C1 segment of cervical spinal cord (tissue), 14 donors: ENCODE data around the gene RAI2.
"Not testable (repeated sequence)": the region's sequence is repeated elsewhere in the genome, so short reads cannot be mapped to it uniquely, and the experiment has no call there.

Experiments used
- DNase-seq, 14 donors: peaks; one replicate each; lab custom pipeline; 2025; lab: John Stamatoyannopoulos, UW

Gene RAI2

DNA sequence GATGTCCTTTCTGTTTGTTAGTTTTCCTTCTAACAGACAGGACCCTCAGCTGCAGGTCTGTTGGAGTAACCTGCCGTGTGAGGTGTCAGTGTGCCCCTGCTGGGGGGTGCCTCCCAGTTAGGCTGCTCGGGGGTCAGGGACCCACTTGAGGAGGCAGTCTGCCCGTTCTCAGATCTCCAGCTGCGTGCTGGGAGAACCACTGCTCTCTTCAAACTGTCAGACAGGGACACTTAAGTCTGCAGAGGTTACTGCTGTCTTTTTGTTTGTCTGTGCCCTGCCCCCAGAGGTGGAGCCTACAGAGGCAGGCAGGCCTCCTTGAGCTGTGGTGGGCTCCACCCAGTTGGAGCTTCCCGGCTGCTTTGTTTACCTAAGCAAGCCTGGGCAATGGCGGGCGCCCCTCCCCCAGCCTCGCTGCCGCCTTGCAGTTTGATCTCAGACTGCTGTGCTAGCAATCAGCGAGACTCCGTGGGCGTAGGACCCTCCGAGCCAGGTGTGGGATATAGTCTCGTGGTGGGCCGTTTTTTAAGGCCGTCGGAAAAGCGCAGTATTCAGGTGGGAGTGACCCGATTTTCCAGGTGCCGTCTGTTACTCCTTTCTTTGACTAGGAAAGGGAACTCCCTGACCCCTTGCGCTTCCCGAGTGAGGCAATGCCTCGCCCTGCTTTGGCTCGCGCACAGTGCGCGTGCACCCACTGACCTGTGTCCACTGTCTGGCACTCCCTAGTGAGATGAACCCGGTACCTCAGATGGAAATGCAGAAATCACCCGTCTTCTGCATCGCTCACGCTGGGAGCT lies 74.3 kb downstream of the RAI2 start:
- DNase-seq: not testable (repeated sequence)

DNA sequence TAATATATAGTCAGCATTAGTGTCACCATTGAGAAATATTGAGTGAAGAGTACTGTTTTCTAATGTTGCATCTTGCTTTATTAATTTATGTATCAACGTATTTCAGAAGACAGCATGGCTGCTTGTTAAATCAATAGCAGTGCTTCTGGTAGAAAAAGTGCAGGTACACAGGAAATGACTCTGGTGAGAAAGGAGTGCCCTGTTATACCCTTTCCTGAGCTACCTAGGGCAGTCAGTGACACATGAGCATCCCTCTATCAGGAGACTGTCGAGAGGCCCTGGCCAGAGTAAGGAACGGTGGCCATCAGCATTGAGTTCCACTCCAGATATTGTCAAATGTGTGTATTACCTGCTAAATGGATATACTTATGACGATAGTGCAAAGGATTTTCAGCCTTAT lies 81.7 kb downstream of the RAI2 start:
- DNase-seq: no peak

DNA sequence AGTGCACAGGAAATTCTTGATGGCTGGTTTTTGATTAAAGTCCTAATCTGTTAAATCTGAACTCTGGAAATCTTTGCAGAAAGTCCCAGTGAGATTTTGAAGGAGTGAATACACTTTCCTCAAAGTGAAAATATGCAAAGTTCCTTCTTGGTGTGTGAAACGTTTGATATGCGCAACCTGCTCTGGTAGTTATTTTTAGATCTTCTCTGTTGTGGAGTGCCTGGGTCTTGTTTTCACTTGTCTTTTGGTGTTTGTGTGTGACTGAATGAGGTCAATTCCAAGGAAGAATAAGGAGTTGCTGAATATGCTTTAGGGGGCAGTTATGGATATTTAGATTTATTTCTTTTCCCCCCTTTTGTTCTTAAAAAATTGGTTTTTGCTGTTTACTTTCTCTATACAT lies 82.1 kb downstream of the RAI2 start:
- DNase-seq: no peak

DNA sequence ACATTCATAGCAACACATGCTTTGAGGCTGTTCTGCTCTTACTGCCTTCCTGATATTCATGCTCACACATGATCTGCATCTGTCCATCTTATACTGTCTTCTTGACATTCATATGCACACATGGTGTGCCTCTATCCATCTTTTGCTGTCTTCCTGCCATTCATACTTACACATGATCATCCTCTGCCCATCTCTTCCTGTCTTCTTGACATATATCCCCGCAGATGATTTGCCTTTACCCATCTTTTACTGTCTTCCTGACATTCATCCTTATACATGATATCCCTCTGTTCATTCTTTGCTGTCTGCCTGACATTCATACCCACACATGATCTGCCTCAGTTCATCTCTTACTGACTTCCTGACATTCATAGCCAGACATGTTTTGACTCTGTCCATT lies 87.0 kb downstream of the RAI2 start:
- no peak for DNase-seq

DNA sequence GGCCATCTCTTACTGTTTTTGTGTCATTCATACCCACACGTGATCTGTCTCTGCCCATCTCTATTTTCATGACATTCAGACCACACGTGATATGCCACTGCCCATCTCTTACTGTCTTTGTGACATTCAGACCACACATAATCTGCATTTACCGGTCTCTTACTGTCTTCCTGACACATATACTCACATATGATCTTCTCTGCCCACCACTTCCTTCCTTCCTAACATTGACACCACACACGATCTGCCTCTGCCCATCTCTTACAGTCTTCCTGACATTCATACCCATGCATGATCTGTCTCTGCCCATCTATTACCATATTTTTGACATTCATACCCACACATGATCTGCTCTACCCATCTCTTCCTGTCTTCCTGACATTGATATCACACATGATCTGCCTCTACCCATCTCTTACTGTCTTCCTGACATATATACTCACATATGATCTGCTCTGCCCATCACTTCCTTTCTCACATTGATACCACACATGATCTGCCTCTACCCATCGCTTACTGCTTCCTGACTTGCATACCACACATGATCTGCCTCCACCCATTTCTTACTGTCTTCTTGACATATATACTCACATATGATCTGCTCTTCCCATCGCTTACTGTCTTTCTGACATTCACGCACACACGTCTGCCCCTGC lies 87.7 kb downstream of the RAI2 start:
- no peak for DNase-seq

DNA sequence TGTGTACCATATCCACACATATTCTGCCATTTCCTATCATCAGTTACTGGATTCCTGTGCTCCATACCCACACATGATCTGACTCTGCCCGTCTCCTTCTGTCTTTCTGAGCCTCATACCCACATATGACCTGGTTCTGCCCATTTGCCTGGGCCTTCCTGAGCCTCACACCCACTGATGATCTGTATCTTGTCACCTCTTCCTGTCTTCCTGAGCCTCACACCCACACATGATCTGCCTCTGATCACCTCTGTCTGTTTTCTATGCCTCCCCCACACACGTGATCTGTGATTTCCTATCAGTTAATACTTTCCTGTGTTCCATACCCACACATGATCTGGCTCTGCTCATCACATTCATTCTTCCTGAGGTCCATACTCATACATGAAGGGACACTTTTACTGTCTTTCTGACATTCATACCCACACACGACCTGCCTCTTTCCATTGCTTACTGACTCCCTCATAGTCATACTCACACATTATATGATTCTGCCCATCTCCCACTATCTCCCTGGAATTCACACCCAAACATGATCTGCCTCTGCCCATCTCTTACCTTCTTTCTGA lies 91.3 kb downstream of the RAI2 start:
- no peak for DNase-seq

DNA sequence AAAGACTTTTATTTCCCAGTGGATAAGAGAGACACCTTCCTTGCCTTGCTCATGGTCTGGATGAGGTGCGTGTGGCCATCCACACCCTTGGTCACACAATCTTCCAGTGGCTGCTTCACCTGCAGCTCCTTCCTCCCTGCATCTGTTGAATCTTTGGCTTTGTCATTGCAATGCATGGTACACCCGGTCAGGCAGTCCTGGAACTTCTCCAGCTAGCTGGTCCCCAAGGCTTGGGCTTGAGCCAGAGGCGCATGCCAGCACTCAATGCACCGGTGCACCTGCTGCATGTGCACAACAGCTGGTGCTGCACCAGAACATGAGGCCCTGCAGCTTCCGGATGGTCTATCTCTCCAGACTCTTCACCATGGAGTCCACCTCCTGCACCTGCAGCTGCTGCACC lies 92.1 kb downstream of the RAI2 start:
- DNase-seq: no peak

DNA sequence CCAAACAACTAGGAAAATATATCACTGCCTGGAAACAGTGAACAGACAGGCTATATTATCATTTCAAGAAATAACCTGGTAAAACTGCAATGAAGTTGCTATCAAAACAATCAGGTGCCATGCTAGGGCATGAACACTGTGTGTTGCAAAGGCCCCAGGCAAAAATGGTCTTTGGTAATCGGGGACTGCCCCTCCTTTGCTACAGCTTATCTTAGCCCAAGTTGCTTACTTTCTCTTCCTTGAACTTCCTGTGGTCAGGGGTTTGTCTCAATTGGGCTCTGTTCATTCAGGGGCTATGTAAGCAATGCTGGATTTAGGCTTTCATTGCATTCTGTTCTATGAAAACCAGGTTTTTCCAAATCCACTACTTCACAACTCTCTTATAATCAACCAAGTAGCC lies 93.4 kb downstream of the RAI2 start:
- no peak for DNase-seq

DNA sequence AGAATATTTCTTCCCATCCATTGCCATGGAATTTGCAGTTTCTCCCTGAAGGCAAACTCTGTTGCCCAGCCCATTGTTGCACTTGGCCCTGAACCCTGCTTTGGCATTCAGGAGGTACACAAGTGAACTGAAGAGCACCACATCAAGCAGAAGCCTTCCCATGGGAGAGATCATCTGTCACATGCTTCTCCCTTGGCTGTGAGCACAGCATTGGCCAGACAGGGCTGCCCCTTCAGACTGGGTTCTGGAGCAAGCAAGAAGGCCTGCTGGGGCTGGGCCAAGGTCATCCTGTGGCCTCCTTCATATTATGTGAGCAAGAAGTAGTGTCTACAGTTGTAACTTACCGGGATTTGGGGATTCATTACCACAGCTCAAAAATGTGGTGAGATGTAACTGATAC lies 101.1 kb downstream of the RAI2 start:
- peak in 1 of 14 donors; percentile 0 for DNase-seq

DNA sequence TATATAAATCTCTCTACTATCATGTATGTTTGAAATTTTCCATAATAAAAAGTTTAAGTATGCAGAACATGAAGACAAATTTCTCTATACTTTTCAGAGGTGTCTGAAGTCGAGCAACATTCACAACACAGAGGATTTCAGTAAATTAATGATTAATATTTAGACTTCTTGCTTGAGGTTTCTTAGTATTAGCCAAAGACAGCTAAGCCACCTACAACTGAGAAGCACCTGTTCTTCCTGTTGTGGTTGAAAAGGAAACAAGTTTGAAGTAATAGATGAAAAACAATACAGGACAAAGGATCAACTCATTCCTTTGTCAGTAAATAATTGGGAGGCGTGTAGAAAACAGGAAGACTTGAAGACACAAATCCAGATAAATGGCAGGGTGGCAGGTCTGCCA lies 102.7 kb downstream of the RAI2 start:
- no peak for DNase-seq

DNA sequence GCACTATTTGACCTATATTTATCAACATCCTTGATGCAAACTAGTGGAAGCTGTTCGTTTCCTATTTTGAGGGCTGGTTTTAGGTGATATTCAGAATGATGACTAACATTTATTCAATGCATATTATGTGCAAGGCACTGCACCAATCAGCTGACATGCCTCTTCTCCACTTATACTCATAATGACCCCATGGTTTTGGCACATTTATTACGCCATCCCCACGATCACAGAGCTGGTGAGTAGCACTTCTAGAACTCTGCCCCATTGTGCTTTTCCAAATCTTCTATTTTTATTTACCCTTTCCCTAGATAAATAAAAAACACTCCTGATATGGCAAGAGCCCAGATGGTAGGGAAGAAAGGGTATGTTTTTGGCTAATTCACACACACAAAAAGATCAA lies 110.7 kb downstream of the RAI2 start:
- DNase-seq: no peak
